Astrocyte (in vitro differentiated cells and primary cell): ENCODE results near the gene CNNM2. TPM values are rescaled to one million over a fixed set of nuclear protein-coding genes. Genes with fewer than 3 reads are reported as not detected.
A peak's percentile ranks its signal among the peaks of the same experiment; 100 is the strongest.
"Not testable (repeated sequence)": the region's sequence is repeated elsewhere in the genome, so short reads cannot be mapped to it uniquely, and the experiment has no call there.

Experiments used
- DNase-seq: peaks from one replicate; pipeline ENCODE4 v3.0.0-alpha.2; 2010; ENCODE audit warnings: low read depth
- FAIRE-seq: peaks from 2 replicates; lab custom pipeline; 2011; peaks lifted over from hg19 to GRCh38; lab: Jason Lieb, UNC
- H2AFZ ChIP-seq: 2 replicates; pipeline ENCODE4 v1.6.0; 2012; ENCODE audit warnings: low read depth, low read length, inconsistent platforms
- H3K27ac ChIP-seq: 2 replicates; pipeline ENCODE4 v1.5.1; 2011; ENCODE audit warnings: low read depth, low read length, inconsistent platforms
- H3K27me3 ChIP-seq: 2 replicates; pipeline ENCODE4 v1.6.0; 2011; ENCODE audit warnings: low read length, inconsistent platforms; ENCODE audit not compliant: insufficient read depth
- H3K36me3 ChIP-seq: 2 replicates; pipeline ENCODE4 v1.5.1; 2011; ENCODE audit warnings: low read length, inconsistent platforms; ENCODE audit not compliant: insufficient read depth
- H3K4me1 ChIP-seq: 2 replicates; pipeline ENCODE4 v1.5.1; 2011; ENCODE audit warnings: low read length, inconsistent platforms; ENCODE audit not compliant: insufficient read depth
- H3K4me2 ChIP-seq: 2 replicates; pipeline ENCODE4 v1.6.0; 2012; ENCODE audit warnings: low read length, inconsistent platforms
- H3K4me3 ChIP-seq: 2 replicates; pipeline ENCODE4 v1.5.1; 2011; ENCODE audit warnings: low read depth, mild to moderate bottlenecking, low read length, inconsistent platforms; ENCODE audit not compliant: insufficient read depth
- H3K79me2 ChIP-seq: 2 replicates; pipeline ENCODE4 v1.6.0; 2012; ENCODE audit warnings: mild to moderate bottlenecking, low read length, inconsistent platforms; ENCODE audit not compliant: insufficient read depth
- H3K9ac ChIP-seq: 2 replicates; pipeline ENCODE4 v1.6.0; 2012; ENCODE audit warnings: mild to moderate bottlenecking, low read length, inconsistent platforms
- H3K9me3 ChIP-seq: 2 replicates; pipeline ENCODE4 v1.5.1; 2012; ENCODE audit warnings: low read depth, mild to moderate bottlenecking, low read length, inconsistent platforms; ENCODE audit not compliant: insufficient read depth
- H4K20me1 ChIP-seq: 2 replicates; pipeline ENCODE4 v1.6.0; 2012; ENCODE audit warnings: low read length, inconsistent platforms; ENCODE audit not compliant: insufficient read depth
- H3K27ac Mint-ChIP-seq: one replicate; pipeline ENCODE4 v1.8.0; 2021; ENCODE audit warnings: mild to moderate bottlenecking, mixed read lengths; ENCODE audit not compliant: unreplicated experiment
- H3K27me3 Mint-ChIP-seq: one replicate; pipeline ENCODE4 v1.8.0; 2021; ENCODE audit warnings: low read depth, mixed read lengths; ENCODE audit not compliant: unreplicated experiment
- H3K36me3 Mint-ChIP-seq: one replicate; pipeline ENCODE4 v1.8.0; 2021; ENCODE audit warnings: low read depth, mixed read lengths; ENCODE audit not compliant: unreplicated experiment
- H3K4me1 Mint-ChIP-seq: one replicate; pipeline ENCODE4 v1.8.0; 2021; ENCODE audit warnings: low read depth, mixed read lengths; ENCODE audit not compliant: unreplicated experiment
- H3K4me3 Mint-ChIP-seq: one replicate; pipeline ENCODE4 v1.8.0; 2021; ENCODE audit warnings: mild to moderate bottlenecking, moderate library complexity, mixed read lengths; ENCODE audit not compliant: unreplicated experiment
- H3K9me3 Mint-ChIP-seq: one replicate; pipeline ENCODE4 v1.8.0; 2021; ENCODE audit warnings: mild to moderate bottlenecking, mixed read lengths; ENCODE audit not compliant: unreplicated experiment
- EZH2 ChIP-seq: IDR thresholded peaks from 2 replicates; pipeline ENCODE4 v1.6.1; 2012; ENCODE audit warnings: mild to moderate bottlenecking, low read length, inconsistent platforms; ENCODE audit not compliant: insufficient read depth
- total RNA-seq: library from RNA; stranded (reverse); gene quantifications from 2 replicates; pipeline ENCODE4 v1.2.1, GENCODE V29; 2021
- TF ChIP-seq, protein P1 (sequence below): IDR thresholded peaks from 2 replicates; pipeline ENCODE4 v1.5.1; 2011; ENCODE audit warnings: low read depth, mild to moderate bottlenecking, inconsistent platforms, low read length, moderate library complexity; ENCODE audit not compliant: insufficient read depth

The CNNM2 gene
- total RNA-seq, 1 donor from 2014 or later, result 9.9 TPM

DNA sequence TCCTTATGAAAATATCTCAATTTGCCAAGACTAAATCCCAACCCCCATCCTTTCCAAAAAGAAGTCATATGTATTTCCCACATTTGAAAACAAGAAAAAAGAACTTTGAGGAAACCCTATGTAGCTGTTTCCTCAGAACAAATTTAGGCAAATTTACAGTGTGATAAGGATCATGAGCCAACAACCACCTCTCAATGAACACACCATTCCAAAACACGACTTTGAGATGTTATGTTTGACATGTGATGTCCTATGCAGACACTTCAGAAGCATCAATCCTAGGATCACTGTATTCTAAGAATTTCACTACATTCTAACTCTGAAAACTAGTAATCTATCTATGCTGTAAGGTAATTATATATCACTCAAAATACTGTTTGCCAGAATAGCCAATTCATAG, 212.8 kb downstream of the CNNM2 start:
- H3K27ac ChIP-seq, result no peak overlapping the region
- H3K9me3 Mint-ChIP-seq, result peaks cover under 1% of the 10 kb centered on the region
- peaks cover 33% of the 10 kb centered on the region for H3K36me3 Mint-ChIP-seq
- no peak overlapping the region for H2AFZ ChIP-seq
- no peak overlapping the region for H3K9ac ChIP-seq
- H3K27me3 ChIP-seq, result no peaks in the 10 kb centered on the region
- H3K4me1 Mint-ChIP-seq, result peaks cover 8% of the 10 kb centered on the region
- H3K4me2 ChIP-seq, result no peak overlapping the region
- no peaks in the 10 kb centered on the region for H3K27me3 Mint-ChIP-seq
- TF ChIP-seq, protein P1, sequence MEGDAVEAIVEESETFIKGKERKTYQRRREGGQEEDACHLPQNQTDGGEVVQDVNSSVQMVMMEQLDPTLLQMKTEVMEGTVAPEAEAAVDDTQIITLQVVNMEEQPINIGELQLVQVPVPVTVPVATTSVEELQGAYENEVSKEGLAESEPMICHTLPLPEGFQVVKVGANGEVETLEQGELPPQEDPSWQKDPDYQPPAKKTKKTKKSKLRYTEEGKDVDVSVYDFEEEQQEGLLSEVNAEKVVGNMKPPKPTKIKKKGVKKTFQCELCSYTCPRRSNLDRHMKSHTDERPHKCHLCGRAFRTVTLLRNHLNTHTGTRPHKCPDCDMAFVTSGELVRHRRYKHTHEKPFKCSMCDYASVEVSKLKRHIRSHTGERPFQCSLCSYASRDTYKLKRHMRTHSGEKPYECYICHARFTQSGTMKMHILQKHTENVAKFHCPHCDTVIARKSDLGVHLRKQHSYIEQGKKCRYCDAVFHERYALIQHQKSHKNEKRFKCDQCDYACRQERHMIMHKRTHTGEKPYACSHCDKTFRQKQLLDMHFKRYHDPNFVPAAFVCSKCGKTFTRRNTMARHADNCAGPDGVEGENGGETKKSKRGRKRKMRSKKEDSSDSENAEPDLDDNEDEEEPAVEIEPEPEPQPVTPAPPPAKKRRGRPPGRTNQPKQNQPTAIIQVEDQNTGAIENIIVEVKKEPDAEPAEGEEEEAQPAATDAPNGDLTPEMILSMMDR, result no peak
- no peak for TF ChIP-seq EZH2
- peak overlapping the region; percentile 62 for H3K27ac Mint-ChIP-seq
- no peaks in the 10 kb centered on the region for H3K36me3 ChIP-seq
- H3K79me2 ChIP-seq, result no peaks in the 10 kb centered on the region
- H4K20me1 ChIP-seq, result peaks cover 21% of the 10 kb centered on the region
- no peak overlapping the region for H3K4me3 ChIP-seq
- no peak for FAIRE-seq
- no peaks in the 10 kb centered on the region for H3K9me3 ChIP-seq
- no peak for DNase-seq
- H3K4me3 Mint-ChIP-seq, result no peak overlapping the region
- H3K4me1 ChIP-seq, result peaks cover 3% of the 10 kb centered on the region

GRCh38 chr10:103135168-103135567, 217.1 kb downstream of the CNNM2 start:
- not testable (repeated sequence) for H3K4me3 ChIP-seq, H3K4me1 ChIP-seq, H3K4me2 ChIP-seq, H3K27ac ChIP-seq, H3K27me3 Mint-ChIP-seq, H3K4me1 Mint-ChIP-seq, H2AFZ ChIP-seq, FAIRE-seq, DNase-seq, H3K79me2 ChIP-seq, H3K27ac Mint-ChIP-seq, H3K27me3 ChIP-seq, H3K4me3 Mint-ChIP-seq, H3K9ac ChIP-seq, H3K9me3 Mint-ChIP-seq, H3K9me3 ChIP-seq
- peaks cover 14% of the 10 kb centered on the region for H4K20me1 ChIP-seq
- H3K36me3 Mint-ChIP-seq, result peaks cover 38% of the 10 kb centered on the region
- H3K36me3 ChIP-seq, result peaks cover 11% of the 10 kb centered on the region

- FAIRE-seq (no peak), DNase-seq (no peak)
- Histone ChIP-seq H3K4me2 (no peak overlapping the region), H3K36me3 (peaks cover 11% of the 10 kb centered on the region), H3K9me3 (no peaks in the 10 kb centered on the region), H3K4me1 (peaks cover 5% of the 10 kb centered on the region), H3K27ac (no peak overlapping the region), H3K79me2 (peaks cover 30% of the 10 kb centered on the region), H3K9ac (no peak overlapping the region), H3K27me3 (no peaks in the 10 kb centered on the region), H3K4me3 (no peak overlapping the region), H2AFZ (no peak overlapping the region), H4K20me1 (peaks cover 8% of the 10 kb centered on the region)
- Mint-ChIP-seq H3K4me3 (no peak overlapping the region), H3K27ac (no peak overlapping the region), H3K36me3 (peaks cover 15% of the 10 kb centered on the region), H3K27me3 (no peaks in the 10 kb centered on the region), H3K4me1 (peaks cover 11% of the 10 kb centered on the region), H3K9me3 (peaks cover 1% of the 10 kb centered on the region)
- TF ChIP-seq, protein P1, result no peak
- TF ChIP-seq EZH2, result no peak
Measured at GRCh38 chr10:103139803-103140202, 221.7 kb downstream of the CNNM2 start.

Other genes with a start within 250 kb of the CNNM2 start
- gene ARL3, start 203.9 kb upstream of the CNNM2 start, total RNA-seq, result 16.6 and 18.2 TPM in 2 replicates
- 8.4 and 9.1 TPM in 2 replicates for gene SFXN2, start 203.7 kb upstream of the CNNM2 start, total RNA-seq
- 73.6 and 75.7 TPM in 2 replicates for gene WBP1L, start 174.3 kb upstream of the CNNM2 start, total RNA-seq
- gene CYP17A1, start 80.9 kb upstream of the CNNM2 start, total RNA-seq, result not detected in 2 replicates
- gene BORCS7, start 64.0 kb upstream of the CNNM2 start, total RNA-seq, result 10.9 and 11.3 TPM in 2 replicates
- 0.34 and 0.64 TPM in 2 replicates for gene AS3MT, start 48.8 kb upstream of the CNNM2 start, total RNA-seq